Stimulated activated CD8-positive, alpha-beta memory T cell treated with anti-CD3 and anti-CD28 coated beads, Interleukin-15, amount 100 ng/mL, for 1 hour (primary cell): ENCODE data around the gene MIEN1.
A peak's percentile ranks its signal among the peaks of the same experiment; 100 is the strongest.
"Not testable (repeated sequence)": the region's sequence is repeated elsewhere in the genome, so short reads cannot be mapped to it uniquely, and the experiment has no call there.

ENCODE experiments used
- DNase-seq: peaks from one replicate; pipeline ENCODE4 v3.0.0-alpha.2; 2020; ENCODE audit warnings: low read depth

Gene MIEN1, protein sequence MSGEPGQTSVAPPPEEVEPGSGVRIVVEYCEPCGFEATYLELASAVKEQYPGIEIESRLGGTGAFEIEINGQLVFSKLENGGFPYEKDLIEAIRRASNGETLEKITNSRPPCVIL

DNA sequence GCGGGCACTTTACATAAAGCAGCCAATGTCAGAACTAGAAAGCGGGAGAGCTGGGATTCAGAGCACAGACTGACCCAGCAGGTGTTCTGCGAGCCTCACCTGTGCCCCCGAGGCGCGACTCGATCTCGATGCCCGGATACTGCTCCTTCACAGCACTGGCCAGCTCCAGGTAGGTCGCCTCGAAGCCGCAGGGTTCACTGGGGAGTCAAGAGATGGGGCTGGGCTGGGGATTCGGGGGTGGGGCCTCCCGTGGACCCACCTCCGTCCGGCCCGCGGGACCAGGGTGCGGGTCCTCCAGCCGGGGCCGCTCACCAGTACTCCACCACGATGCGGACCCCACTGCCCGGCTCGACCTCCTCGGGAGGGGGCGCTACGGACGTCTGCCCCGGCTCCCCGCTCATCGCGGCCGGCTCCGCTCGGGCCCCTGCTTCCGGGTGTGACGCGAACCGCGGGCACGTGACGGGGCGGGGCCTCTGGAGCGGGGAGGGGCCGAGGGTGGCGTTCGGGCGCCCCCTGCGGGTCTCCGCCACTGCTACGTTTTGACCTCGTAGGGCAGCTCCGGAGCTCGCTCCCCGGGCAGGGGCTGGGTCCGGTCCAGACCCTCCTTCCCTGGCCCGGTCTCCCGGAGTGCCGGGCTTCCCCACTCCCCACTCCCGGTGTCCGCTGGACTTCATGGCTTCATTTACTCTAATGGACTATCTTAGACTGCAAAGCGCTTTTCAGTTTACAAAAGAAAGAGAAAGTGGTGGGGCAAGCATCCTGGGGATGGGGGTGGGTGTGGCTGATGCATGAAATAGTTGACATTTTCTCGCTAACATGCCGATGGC is at the start of gene MIEN1:
Gene MIEN1 (minus strand): TSS at position 438 of the 827 bp plus-strand sequence. CDS start 37 bp downstream, at position 401.
- peak; percentile 91 for DNase-seq

DNA sequence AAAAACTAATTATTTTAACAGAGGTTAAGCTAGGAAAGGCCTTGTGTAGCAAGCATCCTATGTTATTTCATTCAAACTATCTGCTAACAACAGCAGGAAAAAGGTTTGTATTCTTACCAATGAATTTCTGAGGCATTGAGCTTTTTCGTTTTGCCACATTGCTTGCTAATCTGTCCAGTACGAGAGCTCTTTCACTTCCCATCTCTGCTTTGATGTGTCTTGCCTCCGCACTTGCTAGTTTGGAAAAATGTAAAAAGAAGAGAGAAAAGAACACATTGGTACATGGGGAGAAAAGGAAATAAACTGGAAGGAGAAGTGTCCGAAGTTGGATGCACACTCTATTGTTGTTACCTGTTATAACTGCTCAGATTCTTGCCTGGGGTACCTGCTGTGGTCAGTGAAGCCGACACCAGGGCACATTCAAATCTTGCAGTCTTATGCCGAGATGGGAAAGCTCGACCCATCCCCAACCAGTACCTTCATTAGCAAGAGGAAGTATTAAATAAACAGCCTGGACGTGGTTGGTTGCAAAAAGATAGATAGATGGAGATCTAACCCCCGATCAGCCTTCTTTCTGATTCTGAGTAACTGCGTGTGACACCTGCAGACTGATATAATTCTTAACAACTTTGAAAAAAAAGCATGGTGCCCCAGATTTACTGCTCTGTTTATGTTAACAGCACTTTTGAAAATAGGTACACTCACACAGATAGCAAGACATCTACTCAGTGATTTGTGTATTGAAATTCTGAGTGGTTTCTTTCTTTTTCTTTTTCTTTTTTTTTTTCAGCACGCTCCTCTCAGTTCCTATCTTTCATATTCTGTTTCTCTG is 47.4 kb upstream of the MIEN1 start:
- no peak for DNase-seq

DNA sequence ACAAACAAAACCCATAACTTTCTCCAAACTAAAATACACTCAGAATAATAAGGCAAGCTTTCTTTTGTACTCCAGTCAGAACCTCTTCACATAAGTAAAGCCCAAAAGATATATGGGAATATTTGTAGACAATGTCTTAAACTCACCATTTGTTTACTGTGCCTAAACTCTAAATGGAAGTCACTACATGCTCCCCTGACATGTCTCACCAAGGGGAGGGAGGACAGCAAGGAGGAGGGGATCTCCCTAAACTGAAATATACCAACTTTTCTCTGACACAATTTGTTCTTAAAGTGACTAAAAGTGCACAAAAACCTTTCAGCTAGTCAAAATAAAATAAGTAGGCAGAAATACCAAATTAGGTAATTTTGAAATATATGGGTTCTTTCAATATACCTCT is 45.9 kb upstream of the MIEN1 start:
- no peak for DNase-seq

DNA sequence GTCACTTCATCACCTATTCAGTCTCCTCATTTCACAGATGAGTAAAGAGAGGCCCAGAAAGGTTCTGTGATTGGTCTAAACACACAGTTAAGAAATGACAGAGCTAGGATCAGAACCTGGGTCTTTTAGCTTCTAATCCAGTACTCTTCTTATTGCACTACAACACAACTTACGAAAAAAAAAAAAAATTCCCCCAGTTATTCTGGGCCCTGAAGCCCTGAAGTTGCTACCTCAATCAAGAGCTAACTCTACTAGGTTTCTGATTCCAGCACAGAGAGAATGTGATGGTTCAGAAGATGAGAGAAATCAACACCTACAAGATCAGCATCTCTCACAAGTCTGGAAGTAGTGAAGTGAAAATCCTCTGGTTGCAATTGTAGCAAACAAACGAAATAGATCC is 44.7 kb upstream of the MIEN1 start:
- no peak for DNase-seq

DNA sequence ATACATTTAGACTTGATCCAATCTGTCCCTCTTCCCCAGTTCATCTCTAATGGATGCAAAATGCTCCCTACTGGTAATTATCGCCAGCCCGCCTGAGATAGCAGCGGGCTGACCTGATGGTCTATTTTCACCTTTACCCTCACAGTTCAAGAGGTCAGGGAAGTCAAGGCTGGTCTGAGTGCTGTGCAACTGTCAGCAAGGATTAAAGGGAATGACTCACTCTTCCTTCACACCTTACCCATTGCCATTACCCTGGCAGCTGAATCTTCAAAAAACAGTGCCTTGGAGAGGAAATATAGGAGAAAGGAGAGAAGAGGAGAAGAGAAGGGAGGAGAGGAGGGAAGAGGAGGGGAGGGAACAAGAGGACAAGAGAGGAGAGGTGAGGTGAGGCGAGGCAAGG is 43.7 kb upstream of the MIEN1 start:
- no peak for DNase-seq

GRCh38 chr17:39772987-39773934 is 42.9 kb upstream of the MIEN1 start:
- DNase-seq = no peak

DNA sequence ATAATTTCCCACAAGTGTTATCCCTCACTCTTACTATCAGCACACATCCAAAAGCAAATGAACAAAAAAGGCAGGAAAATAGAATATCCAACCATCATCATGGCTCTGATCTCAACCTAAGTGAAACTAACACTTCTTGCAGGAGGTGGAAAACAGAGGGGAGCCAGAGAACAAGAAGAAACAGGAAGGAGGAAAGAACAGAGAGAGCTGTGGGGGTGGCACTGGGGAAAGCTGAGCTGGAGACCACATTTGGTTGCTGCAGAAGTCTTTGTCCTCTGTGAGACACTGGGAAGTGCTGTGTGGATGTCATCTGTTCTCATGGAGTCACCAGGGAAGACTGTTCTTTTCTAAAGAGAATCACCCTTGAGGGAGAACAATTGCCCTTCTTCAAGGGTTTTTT is 42.1 kb upstream of the MIEN1 start:
- no peak for DNase-seq

DNA sequence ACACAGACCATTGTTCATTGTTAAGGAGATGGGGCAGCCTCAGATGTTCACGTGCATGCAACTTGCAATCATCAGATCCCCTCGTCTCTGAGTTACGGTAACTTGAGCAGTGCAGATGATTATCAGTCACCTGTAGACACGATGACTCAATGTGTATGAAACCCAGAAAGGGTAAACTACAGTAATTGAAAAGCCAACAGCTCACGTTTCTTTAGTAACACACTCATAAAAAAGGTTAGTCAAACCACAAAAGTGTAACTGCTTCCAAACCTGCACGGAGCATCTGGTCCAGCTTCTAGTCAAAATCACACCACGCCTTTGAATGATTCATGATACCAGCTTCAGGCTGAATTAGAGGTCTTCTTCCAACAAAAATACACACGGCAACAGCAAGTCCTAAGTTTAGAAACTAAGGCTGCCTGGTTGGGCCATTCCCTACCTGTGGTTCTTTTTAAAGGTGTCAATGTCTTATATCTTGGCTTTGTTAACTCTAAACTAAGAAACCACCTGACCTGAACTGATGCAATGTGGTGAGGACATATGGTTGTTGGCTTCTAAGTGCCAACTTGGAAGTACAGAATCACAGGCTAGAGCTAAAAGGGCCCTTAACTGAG is 39.7 kb upstream of the MIEN1 start:
- DNase-seq = no peak

- DNase-seq = no peak
Observed at GRCh38 chr17:39767147-39767546, 36.8 kb upstream of the MIEN1 start.

DNA sequence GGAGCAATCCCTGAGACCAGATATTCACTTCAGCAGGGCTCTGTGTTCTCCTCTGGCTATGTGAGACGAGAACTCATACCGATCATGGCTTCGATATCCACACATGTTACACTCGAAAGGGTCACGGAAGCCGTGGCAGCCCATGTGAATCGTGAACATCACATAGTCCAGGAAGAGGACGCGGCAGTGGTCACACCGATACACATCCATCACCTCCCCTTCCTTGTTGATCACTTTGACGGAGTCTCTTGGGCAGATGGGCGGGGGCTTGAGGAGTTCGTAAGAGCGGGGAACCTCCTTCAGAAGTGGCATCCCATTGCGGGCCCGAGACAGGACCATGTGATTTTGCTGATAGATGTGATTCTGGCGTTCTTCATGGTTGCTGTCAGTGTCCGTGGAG is 35.4 kb upstream of the MIEN1 start:
- DNase-seq = no peak

- DNase-seq = no peak
Observed at GRCh38 chr17:39765175-39765574, 34.8 kb upstream of the MIEN1 start.

DNA sequence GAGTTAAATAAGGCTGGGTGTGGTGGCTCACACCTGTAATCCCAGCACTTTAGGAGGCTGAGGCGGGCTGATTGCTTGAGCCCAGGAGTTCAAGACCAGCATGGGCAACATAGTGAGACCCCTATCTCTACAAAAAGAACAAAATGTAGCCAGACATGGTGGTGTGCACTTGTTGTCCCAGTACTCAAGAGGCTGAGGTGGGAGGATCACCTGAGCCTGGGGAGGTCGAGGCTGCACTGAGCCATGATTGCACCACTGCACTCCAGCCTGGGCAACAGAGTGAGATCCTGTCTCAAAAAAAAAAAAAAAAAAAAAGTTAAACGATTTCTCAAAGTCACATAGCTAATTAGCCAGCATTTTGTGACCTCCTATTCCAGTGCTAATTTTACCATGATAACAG is 33.8 kb upstream of the MIEN1 start:
- DNase-seq = not testable (repeated sequence)

DNA sequence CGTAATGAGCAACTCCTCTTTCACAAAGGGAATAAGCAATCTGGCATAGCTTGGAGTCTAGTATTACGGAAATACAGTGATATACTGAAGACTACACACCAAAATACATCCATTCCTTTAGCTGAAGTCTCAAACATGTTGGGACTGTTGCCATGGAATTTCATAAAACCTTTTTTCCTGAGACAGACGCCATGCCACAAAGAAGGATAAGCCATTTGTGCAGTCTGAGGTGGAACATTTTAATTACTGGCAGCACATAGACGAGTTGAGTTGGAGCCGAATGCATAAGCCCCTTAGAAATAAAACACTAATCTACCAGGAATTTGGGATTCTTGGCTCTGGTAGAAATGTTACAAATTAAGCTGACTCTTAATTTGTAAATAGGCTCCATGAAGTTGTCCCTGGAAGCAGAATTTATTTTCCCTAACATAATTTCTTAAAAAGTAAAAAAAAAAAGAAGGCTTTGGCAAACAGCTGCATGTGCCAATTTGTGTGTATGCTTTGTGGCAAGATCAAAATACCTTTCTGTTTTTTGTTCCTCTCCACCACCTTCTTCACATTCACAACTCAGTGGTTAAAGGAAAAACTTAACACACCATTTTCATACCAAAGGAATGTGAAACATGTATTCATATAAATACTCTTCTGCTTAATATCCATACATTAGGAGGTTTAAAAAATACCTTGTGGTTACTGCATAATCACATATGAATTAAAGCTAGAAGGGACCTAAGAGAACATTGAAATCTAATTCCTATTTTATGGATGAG is 32.9 kb upstream of the MIEN1 start:
- DNase-seq = no peak

GRCh38 chr17:39761861-39762496 is 31.6 kb upstream of the MIEN1 start:
- DNase-seq = no peak

- DNase-seq = no peak
Observed at GRCh38 chr17:39759204-39759603, 28.9 kb upstream of the MIEN1 start.

DNA sequence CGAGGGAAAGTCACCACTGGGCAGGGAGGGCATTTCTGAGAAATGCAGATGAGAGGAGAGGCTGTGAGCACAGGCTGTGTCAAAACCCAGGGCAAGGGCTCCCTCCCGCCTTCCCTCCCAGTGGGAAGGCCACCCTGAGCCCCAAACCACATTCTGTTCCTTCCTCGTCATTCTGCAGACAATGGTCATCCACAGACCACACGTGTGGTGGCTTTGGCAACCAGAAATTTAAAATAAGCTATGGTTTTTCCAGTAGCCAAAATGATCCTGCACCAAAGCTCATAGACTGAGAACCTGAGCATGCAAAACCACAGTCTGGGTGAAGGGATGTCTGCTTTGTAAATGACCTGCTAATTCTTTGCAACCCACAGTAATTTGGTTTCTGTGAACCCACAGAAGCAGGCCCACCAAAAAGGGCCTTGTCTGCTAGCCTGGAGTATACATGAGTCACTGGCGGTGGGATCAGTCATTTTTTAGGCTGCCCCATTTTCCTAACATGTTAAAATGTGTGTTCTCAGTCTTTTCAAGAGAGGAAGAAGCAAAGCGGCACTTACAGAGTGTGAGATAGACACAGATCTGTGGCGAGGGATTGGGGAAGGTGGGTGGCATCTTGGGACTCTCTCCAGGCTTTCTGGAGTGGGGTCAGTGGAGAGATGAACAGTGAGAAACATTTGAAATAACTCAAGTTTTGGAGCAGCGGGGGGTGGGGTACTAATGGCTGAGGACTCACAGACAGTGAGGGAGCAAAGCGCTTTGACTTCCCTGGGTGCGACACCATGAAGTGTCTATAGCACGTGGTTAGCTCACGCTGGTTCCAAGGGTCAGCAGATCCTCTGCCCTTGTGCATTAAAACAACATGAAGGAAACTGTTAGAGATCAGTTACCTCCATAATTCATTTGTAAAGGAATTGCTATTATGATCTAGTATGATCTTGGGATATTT is 27.9 kb upstream of the MIEN1 start:
- no peak for DNase-seq

- no peak for DNase-seq
Observed at GRCh38 chr17:39757176-39757662, 26.9 kb upstream of the MIEN1 start.

DNA sequence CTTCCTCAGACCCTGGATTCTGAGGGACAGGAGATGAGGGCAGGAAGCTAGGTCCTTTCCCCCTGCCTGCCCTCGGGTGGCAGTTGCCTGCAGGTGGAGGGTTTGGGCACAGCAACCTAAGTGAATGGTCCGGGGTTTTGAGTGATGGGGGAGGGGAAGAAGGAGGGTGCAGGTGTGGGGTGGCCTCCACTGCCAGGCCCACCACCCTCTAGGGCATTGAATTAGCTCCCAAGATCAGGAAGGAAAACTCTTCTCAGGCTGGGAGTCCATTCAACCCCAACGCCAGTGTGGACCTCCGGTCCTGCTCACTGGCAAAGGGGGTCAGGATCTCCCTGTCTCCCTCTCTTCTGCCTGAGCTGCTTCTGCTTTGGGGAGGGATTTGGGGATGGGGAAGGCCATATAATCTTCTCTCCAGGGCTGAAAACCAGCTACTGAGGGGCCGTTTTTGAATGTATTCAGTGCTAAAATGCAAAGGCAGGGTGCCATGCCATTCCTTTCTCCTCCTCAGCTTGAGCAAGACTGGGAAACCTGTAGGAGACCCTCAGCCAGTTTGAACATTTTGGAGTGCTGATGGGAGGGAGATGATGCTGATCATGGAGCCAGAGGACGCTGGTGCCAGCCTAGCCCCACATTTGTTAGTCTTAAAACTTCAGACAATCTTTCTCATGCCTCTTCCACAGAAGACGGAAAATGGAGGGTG is 26.2 kb upstream of the MIEN1 start:
- no peak for DNase-seq
